SK-N-SH (cell line): ENCODE measurements around the gene GUK1. TPM values are rescaled to one million over a fixed set of nuclear protein-coding genes. Genes with fewer than 3 reads are reported as not detected.

ENCODE experiments used
- CTCF ChIA-PET: fragments of 300-600, 350-600 bp; formaldehyde crosslinking; extraction: SDS; loops from one replicate; lab custom pipeline; 2021; lab: Yijun Ruan, JAX
- POLR2A ChIA-PET: fragments of 350-600 bp; sonication (Branson Sonifier 250); formaldehyde crosslinking; extraction: SDS; loops from one replicate; lab custom pipeline; 2020; ENCODE audit warnings: antibody characterized with exemption, inconsistent platforms; lab: Yijun Ruan, JAX
- DNase-seq: peaks from one replicate; pipeline ENCODE4 v3.0.0; 2012
- H2AFZ ChIP-seq: fragments of 200-600 bp; sonication (generic); 2 replicates; pipeline ENCODE4 v1.8.1; 2016; ENCODE audit warnings: antibody characterized with exemption, mild to moderate bottlenecking, low read depth
- H3F3A ChIP-seq: fragments of 200-600 bp; sonication (generic); replicated peaks from 2 replicates; pipeline ENCODE3; 2016; ENCODE audit warnings: antibody characterized with exemption, mild to moderate bottlenecking; ENCODE audit not compliant: insufficient read depth
- H3K27ac ChIP-seq, 2 experiments: fragments of 200-500 bp in 1 of 2; fragments of 200-600 bp in 1 of 2; sonication (Bioruptor generic) in 1 of 2; sonication (generic), shearing (Covaris generic) in 1 of 2; 2 replicates each; pipeline versions ENCODE4 v1.5.1 to v1.6.1; 2014 to 2016; ENCODE audit warnings: low read depth in 2 of 2, inconsistent platforms in 1 of 2, low read length in 1 of 2, mild to moderate bottlenecking in 1 of 2, mixed read lengths in 1 of 2
- H3K27me3 ChIP-seq: fragments of 200-600 bp; sonication (generic), shearing (Covaris generic); 2 replicates; pipeline ENCODE4 v1.6.1; 2016; ENCODE audit warnings: mixed run types; ENCODE audit not compliant: insufficient read depth
- H3K36me3 ChIP-seq, 2 experiments: fragments of 200-500 bp in 1 of 2; fragments of 200-600 bp in 1 of 2; sonication (Bioruptor generic) in 1 of 2; sonication (generic) in 1 of 2; replicated peaks in 1 of 2; 2 replicates each; pipeline versions ENCODE3 to v1.5.1; 2014 to 2016; ENCODE audit warnings: low read length in 1 of 2, mild to moderate bottlenecking in 1 of 2; ENCODE audit not compliant: insufficient read depth in 2 of 2, control insufficient read depth in 1 of 2
- H3K4me1 ChIP-seq, 2 experiments: fragments of 200-500 bp in 1 of 2; fragments of 200-600 bp in 1 of 2; sonication (Bioruptor generic) in 1 of 2; sonication (generic), shearing (Covaris generic) in 1 of 2; 2 replicates each; pipeline versions ENCODE4 v1.5.1 to v1.6.1; 2014 to 2016; ENCODE audit warnings: low read depth in 1 of 2, low read length in 1 of 2, mixed run types in 1 of 2; ENCODE audit not compliant: insufficient read depth in 2 of 2, control insufficient read depth in 1 of 2
- H3K4me2 ChIP-seq: fragments of 200-600 bp; sonication (generic), shearing (Covaris generic); 2 replicates; pipeline ENCODE4 v1.6.1; 2017; ENCODE audit warnings: mixed run types
- H3K4me3 ChIP-seq, 2 experiments: fragments of 200-500 bp in 1 of 2; fragments of 200-600 bp in 1 of 2; sonication (Bioruptor generic) in 1 of 2; sonication (generic), shearing (Covaris generic) in 1 of 2; 2 replicates each; pipeline versions ENCODE4 v1.5.1 to v1.8.1; 2014 to 2016; ENCODE audit warnings: low read depth in 2 of 2, inconsistent platforms in 1 of 2, low read length in 1 of 2, mild to moderate bottlenecking in 1 of 2, mixed read lengths in 1 of 2, moderate library complexity in 1 of 2
- H3K79me2 ChIP-seq: fragments of 200-600 bp; sonication (generic); 2 replicates; pipeline ENCODE4 v1.8.1; 2017; ENCODE audit warnings: mild to moderate bottlenecking; ENCODE audit not compliant: insufficient read depth
- H3K9ac ChIP-seq: fragments of 200-600 bp; sonication (generic); 2 replicates; pipeline ENCODE4 v1.6.1; 2017; ENCODE audit warnings: mixed run types
- H3K9me2 ChIP-seq: fragments of 200-600 bp; sonication (generic); 2 replicates; pipeline ENCODE4 v1.6.1; 2017; ENCODE audit warnings: mixed run types
- H3K9me3 ChIP-seq: fragments of 200-600 bp; sonication (generic); 2 replicates; pipeline ENCODE4 v1.6.1; 2017; ENCODE audit warnings: mixed run types, mild to moderate bottlenecking, moderate library complexity
- H4K20me1 ChIP-seq: fragments of 200-600 bp; sonication (generic); 2 replicates; pipeline ENCODE4 v1.6.1; 2017; ENCODE audit warnings: mild to moderate bottlenecking, mixed run types; ENCODE audit not compliant: insufficient read depth
- CHD2 ChIP-seq: fragments of 150-350 bp; IDR thresholded peaks from 2 replicates; pipeline ENCODE4 v1.6.1; 2018; ENCODE audit warnings: low read length; ENCODE audit not compliant: partially characterized antibody
- FOSL2 ChIP-seq: IDR thresholded peaks from 2 replicates; pipeline ENCODE4 v1.4.0; 2012; ENCODE audit warnings: low read depth, mild to moderate bottlenecking, moderate library complexity, borderline replicate concordance
- FOXM1 ChIP-seq: IDR thresholded peaks from 2 replicates; pipeline ENCODE4 v1.4.0; 2012; ENCODE audit warnings: low read depth, mild to moderate bottlenecking
- GATA2 ChIP-seq: sonication (generic); formaldehyde crosslinking; IDR thresholded peaks from 2 replicates; pipeline ENCODE4 v1.5.0; 2020; ENCODE audit warnings: mild to moderate bottlenecking, missing genetic modification reagents
- JUND ChIP-seq: IDR thresholded peaks from 2 replicates; pipeline ENCODE4 v1.4.0; 2012
- NFIC ChIP-seq: IDR thresholded peaks from 2 replicates; pipeline ENCODE4 v1.4.0; 2012; ENCODE audit warnings: borderline replicate concordance
- NRF1 ChIP-seq: IDR thresholded peaks from 2 replicates; pipeline ENCODE4 v1.6.1; 2012; ENCODE audit warnings: low read depth, mild to moderate bottlenecking, low read length
- RCOR1 ChIP-seq: fragments of 150-350 bp; IDR thresholded peaks from 2 replicates; pipeline ENCODE4 v1.6.1; 2017; ENCODE audit warnings: antibody characterized with exemption, low read length
- RFX5 ChIP-seq: IDR thresholded peaks from 2 replicates; pipeline ENCODE4 v1.6.1; 2012; ENCODE audit warnings: mild to moderate bottlenecking, improper control_type of control experiment, low read length
- YY1 ChIP-seq: IDR thresholded peaks from 2 replicates; pipeline ENCODE4 v1.4.0; 2012; ENCODE audit warnings: low read depth, mild to moderate bottlenecking
- WGBS: methylation state at CpG from one replicate; pipeline ENCODE4 v1.1.6; 2017; ENCODE audit warnings: low lambda C conversion rate; 5-methylcytosine and 5-hydroxymethylcytosine counted together
- polyA plus RNA-seq, 3 experiments: library from polyadenylated mRNA; depleted of rRNA; stranded (reverse); fragments of >200 nt; gene quantifications; 2 replicates each; pipeline ENCODE4 v1.2.3, GENCODE V29; 2012
- TF ChIP-seq, protein P1 (sequence below): IDR thresholded peaks from 2 replicates; pipeline ENCODE4 v1.6.1; 2012; ENCODE audit warnings: mild to moderate bottlenecking, low read depth, low read length, moderate library complexity

GUK1 gene
- polyA plus RNA-seq, 1 of the 3 experiments (the other 2 are of a cell fraction), result 742 TPM

DNA sequence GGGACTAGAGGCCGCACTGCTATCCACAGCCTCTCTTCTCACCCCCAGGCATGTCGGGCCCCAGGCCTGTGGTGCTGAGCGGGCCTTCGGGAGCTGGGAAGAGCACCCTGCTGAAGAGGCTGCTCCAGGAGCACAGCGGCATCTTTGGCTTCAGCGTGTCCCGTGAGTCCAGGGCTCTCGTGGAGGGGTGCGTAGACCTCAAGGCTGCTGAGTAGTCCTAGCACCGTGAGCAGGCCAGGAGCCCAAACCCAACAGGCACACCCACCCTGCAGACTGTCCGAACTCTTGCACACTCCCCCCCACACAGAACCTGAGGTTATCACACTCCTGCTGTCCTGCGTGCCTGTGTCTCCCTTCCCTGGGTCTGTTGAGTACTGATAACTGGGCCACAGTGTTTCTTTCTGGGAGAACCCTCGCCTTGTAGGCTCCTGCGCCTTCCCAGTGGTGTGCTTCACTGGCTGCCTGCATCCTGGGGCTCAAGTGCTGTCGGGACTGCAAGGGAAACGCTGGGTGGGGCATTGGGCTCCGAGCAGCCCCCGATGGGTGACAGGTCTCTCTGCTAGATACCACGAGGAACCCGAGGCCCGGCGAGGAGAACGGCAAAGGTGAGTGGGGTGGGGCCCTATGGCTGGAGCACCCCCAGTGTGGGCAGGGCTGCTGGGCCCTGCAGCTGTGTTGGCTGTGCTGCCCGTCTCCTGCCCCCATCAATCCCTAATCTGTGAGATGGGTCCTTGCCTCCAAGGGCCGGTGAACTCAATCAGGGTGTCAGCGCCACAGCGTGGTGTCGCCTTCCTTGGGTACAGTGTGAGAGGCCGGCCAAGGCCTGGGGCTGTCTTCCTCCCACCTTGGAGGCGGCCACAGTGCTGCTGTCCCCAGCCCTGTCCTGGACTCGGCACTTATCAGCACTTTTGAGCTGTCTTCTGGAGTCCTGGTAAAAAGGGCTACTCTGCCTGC, 5.7 kb downstream of the GUK1 start:
- Histone ChIP-seq H3K9ac (no peak overlapping the region), H2AFZ (no peak overlapping the region), H3K4me3 (no peak overlapping the region), H3K4me2 (no peak overlapping the region)
- CTCF ChIA-PET, result interaction anchor here (5.4 kb wide), 1 partner anchor 20 kb away, joined by 24 read pairs; the partner anchor contains the start of gene IBA57
- peak; percentile 14 for DNase-seq
- TF ChIP-seq FOXM1, result no peak
- no peak for TF ChIP-seq CHD2
- no peak for TF ChIP-seq GATA2 (CRISPR knock-in tag)
- no peak for TF ChIP-seq FOSL2
- no peak for TF ChIP-seq JUND
- no peak for TF ChIP-seq NRF1
- TF ChIP-seq, protein P1, sequence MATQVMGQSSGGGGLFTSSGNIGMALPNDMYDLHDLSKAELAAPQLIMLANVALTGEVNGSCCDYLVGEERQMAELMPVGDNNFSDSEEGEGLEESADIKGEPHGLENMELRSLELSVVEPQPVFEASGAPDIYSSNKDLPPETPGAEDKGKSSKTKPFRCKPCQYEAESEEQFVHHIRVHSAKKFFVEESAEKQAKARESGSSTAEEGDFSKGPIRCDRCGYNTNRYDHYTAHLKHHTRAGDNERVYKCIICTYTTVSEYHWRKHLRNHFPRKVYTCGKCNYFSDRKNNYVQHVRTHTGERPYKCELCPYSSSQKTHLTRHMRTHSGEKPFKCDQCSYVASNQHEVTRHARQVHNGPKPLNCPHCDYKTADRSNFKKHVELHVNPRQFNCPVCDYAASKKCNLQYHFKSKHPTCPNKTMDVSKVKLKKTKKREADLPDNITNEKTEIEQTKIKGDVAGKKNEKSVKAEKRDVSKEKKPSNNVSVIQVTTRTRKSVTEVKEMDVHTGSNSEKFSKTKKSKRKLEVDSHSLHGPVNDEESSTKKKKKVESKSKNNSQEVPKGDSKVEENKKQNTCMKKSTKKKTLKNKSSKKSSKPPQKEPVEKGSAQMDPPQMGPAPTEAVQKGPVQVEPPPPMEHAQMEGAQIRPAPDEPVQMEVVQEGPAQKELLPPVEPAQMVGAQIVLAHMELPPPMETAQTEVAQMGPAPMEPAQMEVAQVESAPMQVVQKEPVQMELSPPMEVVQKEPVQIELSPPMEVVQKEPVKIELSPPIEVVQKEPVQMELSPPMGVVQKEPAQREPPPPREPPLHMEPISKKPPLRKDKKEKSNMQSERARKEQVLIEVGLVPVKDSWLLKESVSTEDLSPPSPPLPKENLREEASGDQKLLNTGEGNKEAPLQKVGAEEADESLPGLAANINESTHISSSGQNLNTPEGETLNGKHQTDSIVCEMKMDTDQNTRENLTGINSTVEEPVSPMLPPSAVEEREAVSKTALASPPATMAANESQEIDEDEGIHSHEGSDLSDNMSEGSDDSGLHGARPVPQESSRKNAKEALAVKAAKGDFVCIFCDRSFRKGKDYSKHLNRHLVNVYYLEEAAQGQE, result no peak
- TF ChIP-seq NFIC, result no peak
- no peak for TF ChIP-seq YY1
- TF ChIP-seq RCOR1, result no peak
- TF ChIP-seq, all 33 proteins: peak for 0
- peaks cover 63% of the 10 kb centered on the region for H3K79me2 ChIP-seq
- H3K9me3 ChIP-seq, result no peaks in the 10 kb centered on the region
- peaks cover 4 to 36% of the 10 kb centered on the region in 2 experiments for H3K36me3 ChIP-seq
- no peaks in the 10 kb centered on the region for H3K27me3 ChIP-seq
- no peaks in the 10 kb centered on the region for H3K9me2 ChIP-seq
- POLR2A ChIA-PET, result no interaction called here
- peaks cover 69% of the 10 kb centered on the region for H4K20me1 ChIP-seq
- WGBS, result 100% methylated on average over 4 of the region's 31 CpGs
- H3K4me1 ChIP-seq, result peaks cover 23 to 34% of the 10 kb centered on the region in 2 experiments; a peak in 2 of 4 replicates
- H3K27ac ChIP-seq, result no peak overlapping the region
- no peaks in the 10 kb centered on the region for H3F3A ChIP-seq

DNA sequence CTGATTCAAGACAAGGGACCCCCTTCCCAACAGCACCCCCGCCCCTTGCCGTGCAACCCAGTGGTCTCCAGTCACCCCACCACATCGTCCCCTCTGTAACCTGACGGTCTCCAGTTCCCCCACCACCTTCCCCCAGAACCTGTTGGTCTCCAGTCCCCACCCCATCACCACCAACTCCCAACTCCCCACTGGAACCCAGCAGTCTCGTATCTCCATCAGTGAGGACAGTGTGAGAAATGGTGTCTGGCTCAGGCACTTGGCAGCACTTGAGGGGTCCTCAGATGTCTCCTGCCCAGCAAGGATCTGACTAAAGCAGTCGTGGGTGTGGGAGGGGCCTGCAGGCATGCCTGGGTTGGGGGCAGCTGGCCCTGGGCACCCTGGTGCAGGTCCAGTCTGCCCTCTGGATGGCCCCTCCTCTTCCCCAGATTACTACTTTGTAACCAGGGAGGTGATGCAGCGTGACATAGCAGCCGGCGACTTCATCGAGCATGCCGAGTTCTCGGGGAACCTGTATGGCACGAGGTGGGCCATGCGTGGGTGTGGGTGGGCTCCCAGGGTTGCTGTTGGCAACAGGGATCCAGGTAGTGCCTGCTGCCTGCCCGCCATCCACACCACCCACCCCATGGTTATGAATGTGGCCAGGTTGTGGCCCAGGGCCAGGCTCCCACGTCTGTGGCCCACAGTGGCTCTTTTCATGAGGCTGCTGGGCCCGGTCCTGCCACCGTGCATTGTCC, 6.5 kb downstream of the GUK1 start:
- no peak overlapping the region for H3K27ac ChIP-seq
- H3K4me3 ChIP-seq, result no peak overlapping the region
- peaks cover 19 to 26% of the 10 kb centered on the region in 2 experiments; a peak in 2 of 4 replicates for H3K4me1 ChIP-seq
- no peaks in the 10 kb centered on the region for H3K9me3 ChIP-seq
- H3K9me2 ChIP-seq, result no peaks in the 10 kb centered on the region
- ChIA-PET POLR2A (no interaction called here), CTCF (interaction anchor here (5.4 kb wide), 1 partner anchor 19 kb away, joined by 24 read pairs; the partner anchor contains the start of gene IBA57)
- peaks cover 61% of the 10 kb centered on the region for H4K20me1 ChIP-seq
- no peak for TF ChIP-seq RFX5
- no peak for TF ChIP-seq NFIC
- H3K27me3 ChIP-seq, result no peaks in the 10 kb centered on the region
- peaks cover 55% of the 10 kb centered on the region for H3K79me2 ChIP-seq
- DNase-seq, result peak; percentile 18
- no peak overlapping the region for H3K9ac ChIP-seq
- H3K4me2 ChIP-seq, result no peak overlapping the region
- H3K36me3 ChIP-seq, result peaks cover 4 to 36% of the 10 kb centered on the region in 2 experiments
- WGBS, result 93% methylated on average over 12 of the region's 18 CpGs
- no peak overlapping the region for H2AFZ ChIP-seq
- H3F3A ChIP-seq, result no peaks in the 10 kb centered on the region
